GM03348 (cell line): ENCODE results near the gene NUDT13.
A peak's percentile ranks its signal among the peaks of the same experiment; 100 is the strongest.

ENCODE experiments used
- DNase-seq: peaks from one replicate; pipeline ENCODE4 v3.0.0; 2012; ENCODE audit warnings: low spot score

NUDT13 gene

GRCh38 chr10:73110345-73110849, at the start of gene NUDT13:
TSS of gene NUDT13 (plus strand) at chr10:73110455. CDS start at chr10:73114366, 3,911 bp downstream.
- peak; percentile 77 for DNase-seq

GRCh38 chr10:73060738-73061635, 49.3 kb upstream of the NUDT13 start:
- DNase-seq, result peak; percentile 33

- DNase-seq, result no peak
Measured at GRCh38 chr10:73061743-73062142, 48.5 kb upstream of the NUDT13 start.

GRCh38 chr10:73065441-73065840, 44.8 kb upstream of the NUDT13 start:
- DNase-seq, result peak; percentile 28

- DNase-seq, result no peak
Measured at GRCh38 chr10:73073627-73074026, 36.6 kb upstream of the NUDT13 start.

GRCh38 chr10:73075829-73076228, 34.4 kb upstream of the NUDT13 start:
- DNase-seq, result no peak

DNA sequence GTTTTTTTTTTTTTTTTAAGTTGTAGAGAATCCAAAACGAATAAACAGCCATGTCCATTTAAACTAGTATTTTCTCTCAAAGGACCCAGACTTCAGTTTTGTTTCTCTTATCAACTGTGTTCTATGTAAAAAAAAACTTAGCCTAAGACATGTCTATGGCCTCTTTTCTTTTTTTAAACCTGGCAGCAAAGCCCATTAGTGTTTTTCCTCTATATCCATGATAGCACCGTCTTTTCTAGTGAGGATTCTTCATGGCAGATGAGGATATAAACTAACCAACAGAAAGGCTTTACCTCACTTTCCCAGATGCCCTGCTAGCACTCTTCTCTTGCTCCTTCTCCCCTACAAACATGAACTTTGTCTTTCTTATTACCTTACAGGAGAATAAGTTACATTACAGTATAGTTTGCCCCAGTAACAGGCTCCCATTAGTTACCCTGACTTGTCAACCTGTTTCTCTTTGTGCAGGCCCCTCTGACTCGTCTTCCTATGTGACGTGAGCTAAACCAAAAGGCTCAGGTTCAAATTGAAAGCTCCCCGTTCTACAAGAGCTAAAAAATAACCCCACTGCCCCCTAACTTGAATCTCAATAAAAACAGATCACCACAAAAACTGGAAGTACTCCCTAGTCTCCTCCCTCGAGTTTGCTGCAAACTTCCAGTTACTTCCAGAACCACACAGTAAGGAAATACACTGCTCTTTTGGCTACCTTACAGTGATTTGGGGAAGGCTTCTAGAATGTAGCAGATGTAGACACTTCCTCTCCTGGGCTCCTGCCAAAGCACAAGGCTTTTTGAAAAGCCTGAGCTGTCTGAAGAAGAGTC, 33.7 kb upstream of the NUDT13 start:
- peak; percentile 76 for DNase-seq

- no peak for DNase-seq
Measured at GRCh38 chr10:73079779-73080541, 30.3 kb upstream of the NUDT13 start.

GRCh38 chr10:73083221-73083620, 27.0 kb upstream of the NUDT13 start:
- no peak for DNase-seq

DNA sequence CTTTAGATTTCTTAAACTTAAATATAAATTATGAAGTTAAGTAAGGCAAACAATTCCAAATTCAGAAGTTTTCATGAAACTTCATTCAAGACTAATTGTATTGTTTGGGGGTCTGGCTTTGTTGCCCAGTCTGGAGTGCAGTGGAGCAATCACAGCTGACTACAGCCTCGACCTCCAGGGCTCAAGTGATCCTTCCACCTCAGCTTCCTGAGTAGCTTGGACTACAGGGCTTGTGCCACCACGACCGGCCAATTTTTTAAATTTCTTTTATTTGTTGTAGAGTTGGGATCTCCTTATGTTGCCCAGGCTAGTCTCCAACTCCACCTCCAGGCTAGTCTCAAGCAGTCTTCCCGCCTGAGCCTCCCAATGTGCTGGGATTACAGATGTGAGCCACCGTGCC, 26.0 kb upstream of the NUDT13 start:
- no peak for DNase-seq

DNA sequence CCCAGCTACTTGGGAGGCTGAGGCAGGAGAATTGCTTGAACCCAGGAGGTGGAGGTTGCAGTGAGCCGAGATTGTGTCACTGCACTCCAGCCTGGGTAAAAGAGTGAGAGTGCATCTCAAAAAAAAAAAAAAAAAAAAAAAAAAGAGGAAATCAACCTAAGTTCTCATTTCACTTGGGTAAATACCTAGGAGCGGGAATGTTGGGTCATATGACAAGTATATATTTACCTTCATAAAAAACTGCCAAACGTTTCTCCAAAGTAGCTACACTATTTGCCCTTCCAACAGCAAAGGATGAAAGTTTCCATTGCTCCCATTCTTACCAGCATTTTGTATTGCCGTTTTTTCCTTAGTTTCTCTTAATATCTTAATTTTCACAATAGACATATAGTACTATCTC, 23.4 kb upstream of the NUDT13 start:
- no peak for DNase-seq

GRCh38 chr10:73088304-73088703, 22.0 kb upstream of the NUDT13 start:
- no peak for DNase-seq

- no peak for DNase-seq
Measured at GRCh38 chr10:73092830-73093229, 17.4 kb upstream of the NUDT13 start.

- DNase-seq, result peak; percentile 8
Measured at GRCh38 chr10:73093922-73094850, 16.1 kb upstream of the NUDT13 start.

GRCh38 chr10:73094986-73095480, 15.2 kb upstream of the NUDT13 start:
- no peak for DNase-seq

DNA sequence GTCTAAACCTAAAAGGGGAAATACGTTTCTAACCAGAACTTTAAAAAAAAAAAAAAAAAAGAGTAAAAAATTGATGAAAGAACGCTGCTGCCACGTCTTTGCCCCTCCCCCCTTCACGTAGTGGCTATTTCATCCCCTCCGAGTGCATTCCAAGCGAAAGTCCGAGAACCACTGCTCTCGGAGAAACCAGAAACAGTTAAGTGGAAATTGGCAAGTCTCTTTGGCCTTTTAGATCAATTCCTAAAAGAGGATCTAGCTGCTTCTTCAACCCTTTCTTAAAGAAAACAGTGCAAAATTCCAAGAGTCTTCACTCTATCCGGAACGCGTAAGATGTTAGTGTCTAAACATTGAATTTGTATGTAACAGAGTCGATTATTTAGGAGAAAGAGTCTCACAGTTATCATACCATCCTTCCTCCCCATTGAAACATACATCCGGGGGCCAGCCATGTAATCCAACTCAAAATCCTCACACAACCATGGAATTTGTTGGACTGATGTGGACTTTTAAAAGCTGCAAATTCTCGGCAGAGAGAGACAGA, 14.7 kb upstream of the NUDT13 start:
- DNase-seq, result peak; percentile 64

DNA sequence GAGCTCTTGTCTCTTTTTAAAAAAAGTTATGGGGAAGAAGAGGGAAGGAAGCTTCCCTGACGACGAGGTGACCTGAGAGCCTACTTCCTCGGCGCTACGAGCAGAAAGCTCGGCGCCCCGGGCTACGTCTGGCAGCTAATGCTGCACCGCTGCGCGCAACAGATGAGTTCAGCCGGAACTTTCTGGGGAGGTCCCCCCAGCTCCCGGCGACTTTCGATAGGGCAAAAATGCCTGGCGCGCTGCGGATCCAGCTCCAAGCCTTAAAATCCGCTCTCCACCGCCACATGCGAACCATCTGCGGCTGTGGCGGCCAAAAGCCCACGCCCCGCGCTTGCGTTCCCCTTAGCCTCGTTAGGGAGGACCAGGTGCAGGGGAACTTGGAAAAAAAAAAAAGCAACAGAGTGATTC, 14.2 kb upstream of the NUDT13 start:
- DNase-seq, result peak; percentile 72

GRCh38 chr10:73096449-73097304, 13.6 kb upstream of the NUDT13 start, which contains the start of gene P4HA1:
TSS of gene P4HA1 (minus strand) at chr10:73096866. CDS start at chr10:73074883, 21,983 bp downstream.
- DNase-seq, result peak; percentile 99

DNA sequence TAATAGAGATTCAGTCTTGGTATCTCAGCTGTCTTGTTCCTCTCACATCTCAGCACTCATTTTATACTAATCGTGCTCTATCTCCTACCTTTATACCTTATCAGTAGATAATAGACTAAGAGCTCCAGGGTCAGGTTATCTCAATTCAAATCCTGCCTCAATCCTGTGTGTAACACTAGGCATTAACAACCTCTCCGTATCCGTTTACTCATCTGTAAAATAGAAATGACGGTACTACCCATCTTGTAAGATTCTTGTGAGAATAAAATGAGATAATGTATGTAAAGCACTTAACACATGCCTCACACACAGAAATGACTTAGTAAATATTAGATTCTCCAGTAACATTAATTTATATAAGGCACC, 13.0 kb upstream of the NUDT13 start:
- DNase-seq, result no peak
